Measurements from ENCODE around the gene CRELD2.

The CRELD2 gene

DNA sequence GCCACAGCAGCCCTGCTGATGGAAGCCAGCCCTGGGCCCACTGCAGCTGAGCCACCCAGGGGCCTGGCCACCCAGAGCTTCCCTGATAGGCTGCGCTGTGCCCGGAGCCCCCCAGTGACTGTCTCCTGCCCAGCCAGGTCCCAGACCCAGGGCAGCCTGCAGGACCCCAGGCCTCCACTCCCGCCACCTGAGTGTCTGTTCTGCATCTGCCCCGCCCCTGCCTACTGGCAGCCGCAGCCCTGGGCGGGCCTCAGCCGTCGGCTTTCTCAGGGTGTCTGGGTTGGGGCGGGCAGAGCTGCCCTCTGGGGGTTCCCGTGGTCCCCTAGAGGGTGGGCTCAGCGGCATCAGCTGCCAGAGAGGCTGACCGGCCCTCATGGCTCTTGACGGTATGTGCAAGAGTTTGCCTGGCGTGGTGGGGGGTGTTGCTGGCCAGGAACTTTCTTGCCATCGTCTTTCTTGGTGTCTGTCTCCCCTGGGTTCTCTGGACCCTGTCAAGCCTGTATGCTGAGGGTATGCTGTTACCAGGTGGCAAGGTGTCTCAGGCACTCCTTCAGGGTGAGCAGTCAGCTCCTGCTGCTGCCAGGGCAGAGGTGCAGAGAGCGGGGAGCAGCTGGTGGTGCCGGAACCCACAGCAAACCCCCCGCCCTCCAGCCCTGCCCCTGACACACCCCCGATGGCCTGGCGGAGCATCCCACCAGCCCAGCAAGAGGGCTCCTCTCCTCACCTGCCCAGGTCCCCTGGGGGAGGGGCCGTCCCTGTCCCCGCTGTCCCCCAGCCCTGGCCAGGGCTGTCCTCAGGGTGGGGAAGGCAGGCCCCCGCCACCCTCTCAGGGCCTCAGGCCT lies 29.9 kb downstream of the CRELD2 start:
- DNase-seq, result no peak

- DNase-seq, result no peak
Measured at GRCh38 chr22:49948958-49949913, 30.8 kb downstream of the CRELD2 start.

- no peak for DNase-seq
Measured at GRCh38 chr22:49949914-49950292, 31.5 kb downstream of the CRELD2 start.

DNA sequence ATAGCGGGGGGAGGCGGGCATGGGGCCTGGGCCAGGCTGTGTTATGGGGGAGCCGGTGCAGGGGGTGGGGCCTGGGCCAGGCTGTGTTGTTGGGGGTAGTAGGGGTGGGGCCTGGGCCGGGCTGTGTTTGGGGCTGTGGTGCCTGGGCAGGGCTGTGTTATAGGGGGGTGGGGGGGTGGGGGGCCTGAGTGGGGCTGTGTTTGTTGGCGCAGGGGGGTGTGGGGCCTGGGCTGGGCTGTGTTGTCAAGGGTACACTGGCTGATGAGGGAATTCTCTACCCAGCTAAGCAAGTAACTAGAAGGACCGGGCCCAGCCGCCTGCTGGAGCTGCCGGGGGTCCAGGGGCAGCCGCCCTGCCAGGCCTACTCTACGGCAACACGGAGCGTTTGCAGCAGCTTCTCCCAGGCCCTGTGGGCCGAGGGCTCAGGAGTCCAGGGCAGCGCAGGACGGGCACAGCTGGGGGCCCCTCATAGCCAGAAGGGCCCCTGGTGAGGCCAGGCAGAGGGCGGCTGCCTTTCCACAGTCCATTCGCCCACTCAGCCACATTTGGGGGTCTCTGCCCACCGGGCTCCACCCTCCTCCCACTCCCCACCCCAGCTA lies 32.1 kb downstream of the CRELD2 start:
- no peak for DNase-seq

GRCh38 chr22:49951000-49951677 lies 32.7 kb downstream of the CRELD2 start:
- no peak for DNase-seq

DNA sequence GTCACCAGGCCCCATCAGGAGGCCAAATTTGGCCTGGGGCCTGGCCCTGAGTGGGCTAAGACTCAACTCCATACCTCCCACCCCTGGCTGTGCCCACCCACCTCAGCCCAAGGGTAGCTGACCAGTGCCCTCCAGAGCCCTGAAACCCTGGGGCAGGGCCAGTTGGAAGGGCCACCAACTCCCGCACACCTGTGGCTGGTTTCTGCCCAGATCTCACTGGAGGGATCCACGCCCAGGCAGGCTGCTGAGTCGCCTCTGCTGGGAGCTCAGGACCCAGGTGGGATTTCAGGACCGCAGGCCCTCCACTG lies 33.2 kb downstream of the CRELD2 start:
- no peak for DNase-seq

DNA sequence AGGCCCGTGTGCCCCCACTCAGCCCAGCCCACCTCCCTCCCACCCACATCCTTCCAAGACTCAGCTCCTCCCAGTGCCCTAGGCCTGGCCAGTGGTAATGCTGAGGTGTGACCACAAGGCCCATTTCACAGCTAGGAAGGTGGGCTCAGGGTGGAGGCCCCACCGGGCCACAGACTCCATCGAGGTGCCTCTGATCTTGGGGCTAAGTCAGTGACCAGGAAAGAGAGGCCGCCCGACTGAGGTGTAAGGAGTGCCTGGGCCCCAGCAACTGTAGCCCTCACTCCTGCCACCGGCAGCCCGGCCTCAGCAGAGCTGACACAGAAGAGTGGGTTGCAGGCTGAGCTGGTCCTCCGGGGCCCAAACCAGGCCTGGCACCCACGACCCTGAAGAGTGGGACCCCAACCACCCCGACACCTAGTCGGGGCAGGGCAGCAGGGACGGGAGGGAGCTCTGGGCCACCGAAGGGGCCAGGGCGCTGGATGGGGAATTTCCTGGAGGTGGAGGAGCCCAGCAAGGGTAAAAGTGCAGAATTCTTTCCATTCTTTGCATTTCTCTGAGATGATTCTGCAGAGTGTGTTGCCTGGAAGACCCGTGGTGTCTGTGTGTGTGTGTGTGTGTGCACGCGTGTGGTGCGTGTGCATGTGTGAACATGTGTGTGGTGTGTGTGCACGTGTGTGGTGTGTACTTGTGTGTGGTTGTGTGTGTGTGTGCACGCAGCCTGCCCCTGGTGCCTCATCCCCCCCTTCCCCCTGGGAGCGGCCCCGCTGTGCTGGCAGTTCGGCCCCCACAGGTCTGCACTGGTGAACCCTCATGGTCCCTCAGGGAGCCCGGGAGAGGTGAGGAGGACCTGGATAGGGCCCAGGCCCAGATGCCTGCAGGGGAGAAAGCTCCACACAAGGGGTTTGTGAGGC lies 33.8 kb downstream of the CRELD2 start:
- no peak for DNase-seq

GRCh38 chr22:49953027-49953679 lies 34.7 kb downstream of the CRELD2 start:
- no peak for DNase-seq

- no peak for DNase-seq
Measured at GRCh38 chr22:49953680-49954344, 35.4 kb downstream of the CRELD2 start.

GRCh38 chr22:49954354-49954753 lies 35.9 kb downstream of the CRELD2 start:
- no peak for DNase-seq

- DNase-seq, result no peak
Measured at GRCh38 chr22:49954991-49955580, 36.7 kb downstream of the CRELD2 start.

DNA sequence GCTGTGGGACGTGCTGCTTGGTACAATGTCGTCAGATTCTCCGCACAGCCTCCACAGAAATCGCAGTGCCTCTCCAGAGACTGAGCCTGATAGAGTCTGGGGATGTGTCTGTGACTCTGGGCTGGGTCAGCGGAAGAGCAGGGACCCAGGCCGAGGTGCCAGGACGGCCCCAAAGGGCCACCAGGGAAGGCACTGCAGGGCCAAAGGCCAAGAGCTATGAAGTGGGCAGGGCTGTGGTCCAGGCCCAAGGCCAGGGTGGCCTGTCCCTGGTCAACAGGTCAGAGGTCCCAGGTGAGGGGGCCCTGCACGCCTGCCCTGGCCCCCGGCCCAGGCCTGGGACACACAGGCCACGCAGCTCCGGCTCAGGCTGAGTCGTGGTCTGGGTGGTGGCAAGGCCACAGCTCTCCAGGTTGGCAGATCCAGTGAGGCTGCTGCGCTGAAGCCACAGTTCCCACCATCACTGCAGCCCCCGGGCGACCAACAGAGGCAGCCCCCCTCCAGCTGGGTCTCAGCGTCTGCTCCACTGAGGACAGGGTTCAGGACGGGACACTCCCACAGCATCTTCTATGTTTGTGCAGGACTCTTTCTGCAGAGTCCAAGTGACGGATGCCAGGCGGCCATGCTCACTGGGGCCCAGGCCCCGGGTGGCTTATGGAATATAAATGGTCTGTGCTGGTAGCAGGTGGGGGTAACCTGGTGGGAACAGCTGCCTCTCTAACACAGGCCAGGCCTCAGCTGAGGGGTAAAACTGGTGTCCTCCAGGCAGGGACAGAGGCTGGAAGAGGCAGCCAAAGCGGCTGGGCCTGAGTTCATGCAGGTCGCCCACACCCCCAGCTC lies 37.4 kb downstream of the CRELD2 start:
- no peak for DNase-seq

- no peak for DNase-seq
Measured at GRCh38 chr22:49956418-49956770, 38.0 kb downstream of the CRELD2 start.

- no peak for DNase-seq
Measured at GRCh38 chr22:49956914-49957825, 38.7 kb downstream of the CRELD2 start.

DNA sequence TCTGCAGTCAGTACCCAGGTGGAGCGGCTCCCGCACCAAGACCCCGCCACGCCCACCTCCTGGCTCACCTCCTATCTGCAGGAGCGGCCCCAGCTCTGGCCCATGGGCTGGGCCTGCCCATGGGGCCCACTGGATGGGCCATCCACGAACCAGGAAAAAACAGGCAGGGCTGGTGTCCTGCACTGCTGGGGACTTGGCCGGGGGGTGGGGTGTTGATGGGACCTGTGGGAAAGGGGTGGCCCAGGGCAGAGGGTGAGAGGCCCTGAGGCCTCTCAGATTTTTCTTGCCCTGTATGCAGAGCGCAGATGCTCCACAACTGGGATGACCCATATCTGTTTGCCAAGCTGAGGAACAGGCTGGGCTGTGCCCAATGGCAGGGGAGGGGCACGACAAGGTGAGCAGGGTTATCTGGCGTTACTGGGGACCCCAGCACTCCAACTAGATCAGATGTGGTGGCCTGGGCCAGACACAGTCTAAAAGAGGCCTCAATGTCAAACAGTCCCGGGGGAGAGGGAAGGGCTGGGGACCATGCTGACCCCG lies 39.5 kb downstream of the CRELD2 start:
- no peak for DNase-seq

DNA sequence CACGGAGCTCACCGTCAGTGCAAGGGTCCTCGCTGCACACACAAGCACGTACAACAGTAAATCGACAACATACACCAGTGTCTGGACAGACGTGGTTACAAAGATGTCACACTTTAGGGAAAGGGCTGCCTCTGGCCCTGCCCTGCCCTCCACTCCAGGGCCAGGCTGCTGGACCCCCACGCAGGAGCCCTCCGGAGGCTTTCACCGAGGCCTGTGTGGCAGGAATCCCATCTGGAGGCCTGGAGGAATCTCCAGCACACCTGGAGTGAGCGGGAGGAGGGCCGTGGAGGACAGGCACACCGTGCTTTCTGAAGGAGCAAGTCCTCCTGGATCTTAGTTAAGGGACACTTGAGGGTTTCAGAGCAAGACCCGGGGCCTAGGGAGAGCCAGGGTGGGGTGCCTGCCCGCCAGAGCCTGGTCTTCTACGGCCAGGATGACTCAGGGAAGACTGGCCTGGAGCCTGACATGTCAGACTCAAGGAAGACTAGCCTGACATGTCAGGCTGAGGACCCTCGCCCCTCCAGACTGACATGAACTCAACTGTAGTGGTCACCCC lies 40.0 kb downstream of the CRELD2 start:
- no peak for DNase-seq

GRCh38 chr22:49958931-49959781 lies 40.7 kb downstream of the CRELD2 start:
- no peak for DNase-seq
